ENCODE results near the gene UGT2B17.
"Not testable (repeated sequence)": the region's sequence is repeated elsewhere in the genome, so short reads cannot be mapped to it uniquely, and the experiment has no call there.

Gene UGT2B17

GRCh38 chr4:68581383-68582338 lies 5.5 kb upstream of the UGT2B17 start:
- DNase-seq (ENCODE audit: low read depth in 1 of 2, low spot score in 1 of 2) = no peak
- H3K27ac ChIP-seq (replicated peaks) = no peak overlapping the region

GRCh38 chr4:68577590-68577989 lies 1.5 kb upstream of the UGT2B17 start:
- H3K27ac ChIP-seq (replicated peaks) = no peak overlapping the region

More at GRCh38 chr4:68581383-68582338, 5.5 kb upstream of the UGT2B17 start:
- TF ChIP-seq REST (IDR thresholded peaks at IDR 0.05; ENCODE audit: insufficient replicate concordance, low read depth) (no peak), POLR2AphosphoS5 (IDR thresholded peaks at IDR 0.05; ENCODE audit: low read depth) (no peak), SPI1 (IDR thresholded peaks at IDR 0.05; ENCODE audit: borderline replicate concordance, low read depth) (no peak), GABPA (IDR thresholded peaks at IDR 0.05; ENCODE audit: low read depth) (no peak)
- TF ChIP-seq, protein P1, sequence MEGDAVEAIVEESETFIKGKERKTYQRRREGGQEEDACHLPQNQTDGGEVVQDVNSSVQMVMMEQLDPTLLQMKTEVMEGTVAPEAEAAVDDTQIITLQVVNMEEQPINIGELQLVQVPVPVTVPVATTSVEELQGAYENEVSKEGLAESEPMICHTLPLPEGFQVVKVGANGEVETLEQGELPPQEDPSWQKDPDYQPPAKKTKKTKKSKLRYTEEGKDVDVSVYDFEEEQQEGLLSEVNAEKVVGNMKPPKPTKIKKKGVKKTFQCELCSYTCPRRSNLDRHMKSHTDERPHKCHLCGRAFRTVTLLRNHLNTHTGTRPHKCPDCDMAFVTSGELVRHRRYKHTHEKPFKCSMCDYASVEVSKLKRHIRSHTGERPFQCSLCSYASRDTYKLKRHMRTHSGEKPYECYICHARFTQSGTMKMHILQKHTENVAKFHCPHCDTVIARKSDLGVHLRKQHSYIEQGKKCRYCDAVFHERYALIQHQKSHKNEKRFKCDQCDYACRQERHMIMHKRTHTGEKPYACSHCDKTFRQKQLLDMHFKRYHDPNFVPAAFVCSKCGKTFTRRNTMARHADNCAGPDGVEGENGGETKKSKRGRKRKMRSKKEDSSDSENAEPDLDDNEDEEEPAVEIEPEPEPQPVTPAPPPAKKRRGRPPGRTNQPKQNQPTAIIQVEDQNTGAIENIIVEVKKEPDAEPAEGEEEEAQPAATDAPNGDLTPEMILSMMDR (IDR thresholded peaks at IDR 0.05; ENCODE audit: insufficient read depth, low read length) = no peak
- H3K4me3 ChIP-seq (replicated peaks; ENCODE audit: insufficient read depth, low read length) = no peak overlapping the region
- H3K27me3 ChIP-seq (ENCODE audit: insufficient read depth, poor library complexity, severe bottlenecking) = no peaks in the 10 kb centered on the region

GRCh38 chr4:68575636-68576035 lies 486 bp downstream of the UGT2B17 start:
- H3K4me3 ChIP-seq (replicated peaks; ENCODE audit: insufficient read depth, low read length); H3K27me3 ChIP-seq (ENCODE audit: insufficient read depth, poor library complexity, severe bottlenecking); DNase-seq (ENCODE audit: low read depth in 1 of 2, low spot score in 1 of 2); H3K27ac ChIP-seq (replicated peaks): not testable (repeated sequence)

More at GRCh38 chr4:68577590-68577989, 1.5 kb upstream of the UGT2B17 start:
- no peak overlapping the region for H3K4me3 ChIP-seq (replicated peaks; ENCODE audit: insufficient read depth, low read length)
- TF ChIP-seq GABPA (IDR thresholded peaks at IDR 0.05; ENCODE audit: low read depth) (no peak), SPI1 (IDR thresholded peaks at IDR 0.05; ENCODE audit: borderline replicate concordance, low read depth) (no peak), REST (IDR thresholded peaks at IDR 0.05; ENCODE audit: insufficient replicate concordance, low read depth) (no peak), POLR2AphosphoS5 (IDR thresholded peaks at IDR 0.05; ENCODE audit: low read depth) (no peak)
- TF ChIP-seq, protein P1 (IDR thresholded peaks at IDR 0.05; ENCODE audit: insufficient read depth, low read length) = no peak
- H3K27me3 ChIP-seq (ENCODE audit: insufficient read depth, poor library complexity, severe bottlenecking) = no peaks in the 10 kb centered on the region
- DNase-seq (ENCODE audit: low read depth in 1 of 2, low spot score in 1 of 2) = no peak

DNA sequence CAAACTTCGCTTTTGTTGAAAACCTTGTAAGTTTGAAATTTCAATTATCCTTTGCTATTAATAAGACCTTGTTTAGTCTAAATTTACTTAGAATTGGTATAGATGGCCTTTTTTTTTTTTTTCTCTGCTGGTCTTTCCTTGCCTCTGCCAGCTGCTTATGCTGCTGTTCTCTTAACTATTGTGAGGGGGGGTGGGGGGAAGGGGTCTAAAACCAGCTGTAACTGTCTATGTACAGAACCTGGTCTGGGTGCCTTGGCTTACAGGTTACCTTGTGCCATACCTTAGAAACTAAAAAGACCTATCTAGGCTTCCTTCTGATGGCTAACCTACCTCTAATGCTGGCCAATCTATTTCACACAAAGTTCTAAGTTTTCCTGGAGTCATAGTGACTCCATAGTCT lies 1.0 kb downstream of the UGT2B17 start:
- DNase-seq (ENCODE audit: low read depth in 1 of 2, low spot score in 1 of 2) = no peak
- no peak overlapping the region for H3K4me3 ChIP-seq (replicated peaks; ENCODE audit: insufficient read depth, low read length)
- no peak overlapping the region for H3K27ac ChIP-seq (replicated peaks)
- no peak for TF ChIP-seq POLR2AphosphoS5 (IDR thresholded peaks at IDR 0.05; ENCODE audit: low read depth)
- TF ChIP-seq, protein P1 (IDR thresholded peaks at IDR 0.05; ENCODE audit: insufficient read depth, low read length) = no peak
- no peak for TF ChIP-seq GABPA (IDR thresholded peaks at IDR 0.05; ENCODE audit: low read depth)
- no peak for TF ChIP-seq SPI1 (IDR thresholded peaks at IDR 0.05; ENCODE audit: borderline replicate concordance, low read depth)
- TF ChIP-seq REST (IDR thresholded peaks at IDR 0.05; ENCODE audit: insufficient replicate concordance, low read depth) = no peak
- H3K27me3 ChIP-seq (ENCODE audit: insufficient read depth, poor library complexity, severe bottlenecking) = no peaks in the 10 kb centered on the region

Measured in HL-60 (cell line).